Fibroblast of the aortic adventitia (primary cell): Measurements from ENCODE around the gene CCDC18. TPM values are rescaled to one million over a fixed set of nuclear protein-coding genes. Genes with fewer than 3 reads are reported as not detected.
"Not testable (repeated sequence)": the region's sequence is repeated elsewhere in the genome, so short reads cannot be mapped to it uniquely, and the experiment has no call there.

Experiments used
- DNase-seq: peaks from one replicate; pipeline ENCODE4 v3.0.0-alpha.2; 2010; ENCODE audit warnings: low read depth
- H3K4me3 ChIP-seq: 2 replicates; pipeline ENCODE4 v1.5.1; 2011; ENCODE audit warnings: low read depth, mild to moderate bottlenecking, control low read depth, low read length, moderate library complexity
- CTCF ChIP-seq: IDR thresholded peaks from 2 replicates; pipeline ENCODE4 v1.5.1; 2011; ENCODE audit warnings: mild to moderate bottlenecking, low read length, control low read depth, inconsistent platforms; ENCODE audit not compliant: insufficient read depth
- total RNA-seq: library from RNA; depleted of rRNA; stranded (reverse); fragments of >200 nt; gene quantifications from 2 replicates; pipeline ENCODE4 v1.2.3, GENCODE V29; 2012; ENCODE audit warnings: low replicate concordance

CCDC18 gene
- total RNA-seq, 1 donor, result 16.0 TPM

GRCh38 chr1:93235261-93235660 is 54.7 kb downstream of the CCDC18 start:
- DNase-seq, result no peak
- TF ChIP-seq CTCF, result no peak
- no peak overlapping the region for H3K4me3 ChIP-seq

GRCh38 chr1:93237021-93237420 is 56.5 kb downstream of the CCDC18 start:
- no peak for TF ChIP-seq CTCF
- H3K4me3 ChIP-seq, result no peak overlapping the region
- no peak for DNase-seq

- H3K4me3 ChIP-seq, result no peak overlapping the region
- TF ChIP-seq CTCF, result no peak
- DNase-seq, result no peak
Observed at GRCh38 chr1:93238425-93238824, 57.9 kb downstream of the CCDC18 start.

GRCh38 chr1:93239863-93240262 is 59.3 kb downstream of the CCDC18 start:
- no peak for DNase-seq
- no peak for TF ChIP-seq CTCF

GRCh38 chr1:93243233-93243632 is 62.7 kb downstream of the CCDC18 start:
- not testable (repeated sequence) for H3K4me3 ChIP-seq, DNase-seq

More at GRCh38 chr1:93239863-93240262, 59.3 kb downstream of the CCDC18 start:
- no peak overlapping the region for H3K4me3 ChIP-seq

- no peak overlapping the region for H3K4me3 ChIP-seq
- no peak for TF ChIP-seq CTCF
- peak; percentile 14 for DNase-seq
Observed at GRCh38 chr1:93244298-93245069, 64.0 kb downstream of the CCDC18 start.

GRCh38 chr1:93251966-93252365 is 71.4 kb downstream of the CCDC18 start:
- no peak for TF ChIP-seq CTCF
- H3K4me3 ChIP-seq, result no peak overlapping the region
- DNase-seq, result no peak
